Germinal center (tissue), 1 donor: ENCODE results near the gene ARF1.

ENCODE experiments used
- DNase-seq: peaks from one replicate; pipeline ENCODE4 v3.0.0; 2012; ENCODE audit warnings: mixed read lengths, low spot score

ARF1 gene

DNA sequence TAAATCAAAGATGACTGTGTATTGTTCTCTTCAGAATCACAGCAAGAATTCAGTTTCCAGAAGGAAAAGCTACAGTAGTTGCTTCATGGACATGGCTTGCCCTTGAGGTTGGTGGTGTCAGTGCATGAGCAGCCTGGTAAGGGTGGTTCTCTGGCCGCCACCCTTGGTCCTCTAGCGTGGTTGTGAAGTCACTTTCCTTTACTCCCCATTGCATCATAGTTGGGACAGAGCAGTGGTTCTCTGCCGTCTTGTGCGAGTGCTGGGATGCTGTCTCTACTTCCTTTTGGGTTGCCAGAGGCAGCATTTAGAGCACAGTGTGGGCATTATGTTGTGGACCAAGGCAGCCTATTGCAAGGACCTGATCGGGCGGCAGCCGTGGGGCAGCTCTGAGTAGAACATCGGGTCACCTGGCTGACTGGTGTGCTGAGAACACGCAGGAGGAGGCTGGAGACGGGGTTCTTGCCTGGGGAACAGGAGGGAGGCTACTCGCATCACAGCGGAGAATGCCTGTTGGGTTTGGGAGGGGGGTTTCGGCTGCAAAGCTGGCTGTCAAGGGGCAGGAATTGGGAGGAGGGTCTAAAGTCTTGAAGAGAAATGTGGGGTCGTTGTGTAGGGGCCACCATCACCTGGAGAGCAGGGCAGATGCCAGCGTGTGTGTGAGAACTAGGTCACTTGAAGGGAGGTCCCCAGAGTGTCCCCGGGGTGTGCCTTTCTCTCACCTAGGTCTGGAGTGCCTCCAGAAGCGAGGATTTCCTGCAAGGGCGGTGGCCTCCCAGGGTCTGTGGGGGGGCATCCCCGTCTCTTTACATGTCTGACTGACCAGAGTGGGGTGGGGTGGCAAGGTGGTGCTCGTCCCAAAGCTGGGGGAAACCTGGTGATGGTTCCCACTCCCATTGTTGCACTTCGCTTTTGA, 6.3 kb downstream of the ARF1 start:
- DNase-seq, result no peak

DNA sequence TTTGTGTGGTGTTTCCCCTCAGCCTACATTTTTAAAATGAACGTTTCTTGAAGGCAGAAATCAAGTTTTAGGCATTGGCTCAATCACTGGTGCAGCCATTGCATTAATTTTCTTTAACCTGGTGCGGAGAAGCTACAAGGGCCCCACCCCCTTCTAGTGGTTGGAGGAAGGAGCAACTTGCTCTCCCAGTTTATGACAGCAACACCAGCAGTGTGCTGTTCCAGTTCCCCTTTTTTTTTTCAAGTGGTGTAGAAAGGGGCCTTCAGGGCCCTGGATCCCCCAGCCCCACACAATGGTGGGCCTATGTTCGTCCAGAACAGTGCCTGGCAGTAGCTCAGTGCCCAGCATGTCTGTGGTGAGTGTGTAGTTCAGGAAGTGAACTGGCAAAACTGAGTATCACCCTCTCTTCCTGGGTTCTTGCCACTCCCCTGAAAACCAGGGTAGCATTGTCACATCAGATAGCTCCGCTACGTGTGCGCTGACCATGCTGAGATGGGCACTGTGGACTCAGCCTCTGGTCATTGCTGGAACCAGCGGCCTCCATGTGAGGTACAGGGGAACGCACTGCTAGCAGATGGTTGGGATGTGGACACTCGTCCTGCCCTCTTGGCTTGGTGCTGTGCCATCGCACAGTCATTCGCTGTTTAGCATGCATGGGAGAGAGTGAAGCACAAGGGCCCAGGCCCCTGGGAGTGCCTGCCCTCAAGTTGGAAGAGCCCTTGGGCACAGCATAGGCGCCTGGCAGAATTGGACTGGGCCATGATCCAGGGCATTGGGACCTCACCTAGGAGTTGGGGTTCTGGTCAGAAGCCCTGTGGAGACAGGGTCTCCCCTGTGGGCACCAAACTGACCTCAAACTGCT, 7.2 kb downstream of the ARF1 start:
- no peak for DNase-seq

DNA sequence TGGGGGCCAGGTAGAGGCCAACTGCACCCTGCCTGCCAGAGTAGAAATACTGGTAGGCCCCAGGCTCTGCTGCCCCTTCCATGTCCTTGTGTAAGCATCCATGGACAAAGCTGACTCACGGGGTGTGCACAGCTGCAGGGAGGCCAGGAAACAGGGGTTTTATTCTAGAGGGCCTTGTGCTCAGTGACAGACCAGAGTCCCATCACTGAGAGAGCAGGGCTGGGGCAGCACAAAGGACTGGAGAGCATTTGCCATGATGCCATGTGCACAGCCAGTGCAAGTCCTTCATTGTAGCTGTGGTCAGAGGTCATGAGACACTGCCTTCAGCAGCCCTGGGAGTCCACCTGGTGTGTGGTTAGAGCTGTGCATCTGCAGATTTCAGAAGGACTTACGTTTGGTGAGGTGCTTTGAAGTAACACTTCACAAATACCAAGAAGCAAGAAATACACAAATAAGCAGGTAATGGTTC, 8.1 kb downstream of the ARF1 start:
- no peak for DNase-seq

DNA sequence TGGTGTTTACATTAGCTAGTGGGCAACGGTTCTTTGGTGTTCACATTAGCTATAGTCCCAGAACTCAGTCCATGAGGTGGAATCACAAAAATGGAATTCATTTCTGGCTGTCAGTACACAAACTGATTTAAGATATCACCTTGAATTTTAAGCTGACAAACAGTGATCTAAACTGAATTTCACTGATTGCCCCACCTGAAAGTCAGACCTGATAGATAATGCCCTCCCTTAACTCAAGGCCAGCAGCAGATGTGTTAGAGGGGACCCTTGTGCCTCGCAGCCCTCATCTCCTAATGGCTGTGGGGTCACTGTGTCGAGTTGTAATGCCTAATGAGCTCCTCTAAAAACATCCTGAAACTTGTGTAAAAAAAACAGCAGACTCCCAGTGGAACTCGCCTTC, 8.6 kb downstream of the ARF1 start:
- DNase-seq, result no peak

DNA sequence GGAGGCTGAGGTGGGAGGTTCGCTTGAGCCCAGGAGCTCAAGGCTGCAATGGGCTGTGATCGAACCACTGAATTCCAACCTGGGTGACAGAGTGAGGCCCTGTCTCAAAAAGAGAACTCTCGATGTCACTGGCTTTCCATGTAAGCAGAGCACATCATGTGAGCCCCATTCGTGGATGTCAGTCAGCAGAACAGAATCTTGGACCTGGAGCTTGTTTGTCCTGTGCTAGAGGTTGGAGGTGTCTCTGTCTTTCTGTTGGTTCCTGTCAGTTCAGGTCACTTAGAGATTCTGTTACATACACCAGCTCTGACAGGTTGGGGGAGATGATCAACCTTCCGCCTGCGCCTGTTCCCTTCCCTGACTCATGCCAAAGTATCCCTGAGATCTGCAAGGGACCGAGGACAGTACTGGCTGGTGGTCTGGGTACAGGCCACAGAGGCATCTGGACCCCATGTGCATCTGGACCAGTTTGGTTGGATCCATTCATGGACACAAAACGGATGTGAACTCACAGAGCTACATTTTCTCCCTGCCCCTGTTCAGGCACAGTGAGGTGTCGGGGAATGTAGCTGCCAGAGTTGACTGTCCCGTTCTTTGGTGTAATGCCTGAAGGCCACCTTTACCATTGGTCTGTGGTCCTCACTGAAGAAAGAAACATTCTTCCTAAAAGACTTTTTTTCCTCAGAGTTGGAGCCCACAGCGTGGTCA, 10.0 kb downstream of the ARF1 start:
- no peak for DNase-seq

- DNase-seq, result no peak
Measured at GRCh38 chr1:228093050-228093906, 10.8 kb downstream of the ARF1 start.

- DNase-seq, result no peak
Measured at GRCh38 chr1:228094432-228095016, 12.0 kb downstream of the ARF1 start.

GRCh38 chr1:228095161-228095560, 12.7 kb downstream of the ARF1 start:
- no peak for DNase-seq

DNA sequence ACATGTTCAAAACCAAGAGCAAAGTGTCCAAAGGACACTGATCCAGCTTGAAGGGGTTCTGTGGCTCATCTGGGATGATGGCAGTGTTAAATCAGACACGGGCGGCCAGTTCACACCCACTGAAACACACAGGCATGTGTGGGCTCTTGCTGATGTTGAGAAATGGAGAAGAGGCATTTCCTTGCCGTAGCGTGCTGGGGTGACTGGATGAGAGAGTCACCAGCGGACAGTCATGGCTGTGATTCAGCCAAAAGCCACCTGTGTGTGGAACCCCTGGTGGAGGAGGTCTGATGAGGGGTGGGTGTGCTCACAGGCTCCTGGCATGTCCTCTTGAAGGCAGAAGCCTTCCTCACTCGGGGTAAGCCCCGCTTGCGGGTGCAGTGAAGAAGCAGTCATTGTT, 13.4 kb downstream of the ARF1 start:
- DNase-seq, result no peak

GRCh38 chr1:228096416-228097332, 14.2 kb downstream of the ARF1 start:
- DNase-seq, result no peak

DNA sequence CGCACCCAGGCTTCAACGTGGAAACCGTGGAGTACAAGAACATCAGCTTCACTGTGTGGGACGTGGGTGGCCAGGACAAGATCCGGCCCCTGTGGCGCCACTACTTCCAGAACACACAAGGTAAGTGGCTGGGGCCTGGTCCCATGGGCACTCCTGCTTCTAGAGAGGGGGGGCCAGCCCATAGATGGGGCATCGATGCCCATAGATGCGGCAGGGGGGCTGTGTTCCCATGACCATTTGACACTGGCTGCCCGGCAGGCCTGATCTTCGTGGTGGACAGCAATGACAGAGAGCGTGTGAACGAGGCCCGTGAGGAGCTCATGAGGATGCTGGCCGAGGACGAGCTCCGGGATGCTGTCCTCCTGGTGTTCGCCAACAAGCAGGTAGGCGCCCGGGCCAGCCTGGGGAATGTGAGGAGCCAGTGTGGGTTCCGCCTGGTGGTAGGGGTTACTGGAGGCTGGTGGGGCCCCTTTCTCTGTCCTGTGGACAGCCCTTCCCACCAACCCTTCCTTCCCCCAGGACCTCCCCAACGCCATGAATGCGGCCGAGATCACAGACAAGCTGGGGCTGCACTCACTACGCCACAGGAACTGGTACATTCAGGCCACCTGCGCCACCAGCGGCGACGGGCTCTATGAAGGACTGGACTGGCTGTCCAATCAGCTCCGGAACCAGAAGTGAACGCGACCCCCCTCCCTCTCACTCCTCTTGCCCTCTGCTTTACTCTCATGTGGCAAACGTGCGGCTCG, 15.0 kb downstream of the ARF1 start:
- no peak for DNase-seq

- no peak for DNase-seq
Measured at GRCh38 chr1:228098323-228098931, 15.9 kb downstream of the ARF1 start.

GRCh38 chr1:228099331-228099732, 16.8 kb downstream of the ARF1 start:
- DNase-seq, result no peak

- no peak for DNase-seq
Measured at GRCh38 chr1:228100822-228101613, 18.5 kb downstream of the ARF1 start.

DNA sequence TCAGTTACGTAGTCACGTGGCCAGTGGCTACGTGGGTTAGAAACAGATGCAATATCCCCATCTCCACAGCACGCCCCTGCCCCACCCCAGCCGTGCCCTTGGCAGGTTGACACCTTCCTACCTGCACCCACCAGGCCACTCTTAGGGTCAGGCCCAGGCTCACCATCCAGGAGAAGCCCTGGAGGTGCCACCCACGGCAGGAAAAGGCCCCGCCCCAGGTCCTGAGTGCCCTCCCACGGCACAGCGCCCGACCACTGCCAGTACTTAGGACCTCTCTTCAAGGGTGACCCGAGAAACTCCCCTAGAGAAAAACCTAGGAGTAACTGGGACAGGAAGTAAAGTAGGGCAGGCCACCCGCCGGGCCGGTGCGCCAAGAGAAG, 19.1 kb downstream of the ARF1 start:
- DNase-seq, result no peak

DNA sequence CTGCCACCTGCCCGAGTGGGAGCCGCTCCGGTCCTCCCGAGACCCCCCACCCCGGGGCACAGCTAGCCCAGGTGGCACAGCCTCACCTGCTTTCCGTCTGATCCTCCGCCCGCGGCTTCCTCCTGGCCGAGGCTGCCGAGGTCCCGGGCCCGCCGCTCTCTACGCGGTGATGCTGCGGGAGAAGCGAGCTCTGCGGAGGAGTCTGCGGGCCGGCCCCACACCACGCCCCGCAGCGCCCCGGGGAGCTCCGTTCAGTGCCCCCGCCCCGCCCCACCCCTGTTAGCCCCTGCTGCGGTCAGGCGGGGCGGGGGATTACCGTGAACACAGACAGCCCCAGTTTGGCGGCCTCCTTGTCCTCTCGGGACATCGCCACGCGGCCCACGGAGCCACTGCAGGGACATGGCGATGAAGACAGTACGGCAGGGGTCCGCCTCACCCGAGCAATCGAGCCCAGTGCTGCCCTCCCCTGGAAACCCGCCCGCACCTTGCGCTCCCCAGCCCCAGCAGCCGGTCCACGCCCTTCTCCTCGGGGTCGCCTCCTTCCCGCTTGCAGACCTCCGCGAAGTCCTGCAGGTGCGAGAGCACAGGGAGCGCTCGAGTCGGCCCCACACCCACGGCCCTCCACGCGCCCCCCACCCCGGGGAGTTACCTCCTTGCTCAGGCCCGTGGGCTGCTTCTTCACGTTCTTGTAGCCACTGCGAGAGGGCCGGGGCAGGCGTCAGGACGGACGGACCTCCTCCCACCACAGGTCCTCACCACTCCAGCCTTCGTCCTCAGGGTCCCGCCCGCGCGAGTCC, 19.7 kb downstream of the ARF1 start:
- peak; percentile 62 for DNase-seq
